Germinal center (tissue), 1 donor: Measurements from ENCODE around the gene FGGY.
A peak's percentile ranks its signal among the peaks of the same experiment; 100 is the strongest.
"Not testable (repeated sequence)": the region's sequence is repeated elsewhere in the genome, so short reads cannot be mapped to it uniquely, and the experiment has no call there.

Source experiments
- DNase-seq: peaks from one replicate; pipeline ENCODE4 v3.0.0; 2012; ENCODE audit warnings: mixed read lengths, low spot score

Gene FGGY

DNA sequence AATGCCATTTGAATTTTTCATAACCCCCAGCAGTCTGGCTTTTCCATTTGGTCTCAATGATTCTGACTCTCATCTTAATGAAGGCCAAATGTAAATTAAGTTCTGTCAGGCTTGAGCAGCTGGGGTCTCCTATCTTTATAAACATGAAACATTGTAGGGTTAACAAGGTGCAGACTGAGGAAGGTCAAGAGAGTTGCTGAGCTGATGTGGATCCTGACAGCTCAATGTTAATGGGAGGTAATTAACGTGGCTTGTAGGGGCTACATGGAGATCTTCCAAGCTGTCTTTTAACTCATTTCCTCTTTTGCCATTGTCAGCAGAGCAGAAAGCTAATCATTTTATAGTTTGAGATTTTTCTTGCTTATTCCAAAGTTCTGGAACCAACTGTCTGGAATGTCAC, 55.2 kb downstream of the FGGY start:
- no peak for DNase-seq

DNA sequence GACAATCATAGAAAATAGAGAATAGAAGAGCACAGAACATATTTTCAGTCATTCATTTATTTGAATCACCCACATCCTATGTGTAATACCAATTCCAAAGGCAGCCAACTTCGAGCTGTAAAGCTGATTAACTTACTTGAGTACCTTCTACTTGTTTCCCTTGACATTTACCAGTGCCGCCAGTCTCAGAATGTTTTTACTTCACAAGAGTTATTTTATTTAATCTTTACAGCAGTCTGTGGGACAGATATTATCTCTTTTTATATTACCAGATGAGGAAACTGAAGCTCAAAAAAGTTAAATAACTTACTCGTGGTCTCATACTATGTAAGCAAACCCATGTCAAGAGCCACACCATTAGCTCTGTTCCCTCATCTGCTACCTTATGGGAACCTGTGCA, 56.6 kb downstream of the FGGY start:
- no peak for DNase-seq

DNA sequence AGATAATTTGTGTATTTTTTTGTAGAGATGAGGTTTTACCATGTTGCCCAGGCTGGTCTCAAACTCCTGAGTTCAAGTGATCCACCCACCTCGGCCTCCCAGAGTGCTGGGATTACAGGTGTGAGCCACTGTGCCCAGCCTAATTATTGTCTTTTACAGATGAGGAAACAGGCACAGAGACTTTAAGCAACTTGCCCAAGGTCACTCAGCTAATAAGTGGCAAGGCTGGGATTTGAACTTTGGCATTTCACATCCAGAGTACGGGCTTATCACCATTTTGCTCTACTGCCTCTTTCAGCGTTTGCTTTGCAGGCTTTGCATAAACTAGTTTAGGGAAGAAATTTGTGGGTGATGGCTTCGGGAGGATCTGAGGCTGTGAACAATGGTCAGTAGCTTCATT, 57.3 kb downstream of the FGGY start:
- not testable (repeated sequence) for DNase-seq

DNA sequence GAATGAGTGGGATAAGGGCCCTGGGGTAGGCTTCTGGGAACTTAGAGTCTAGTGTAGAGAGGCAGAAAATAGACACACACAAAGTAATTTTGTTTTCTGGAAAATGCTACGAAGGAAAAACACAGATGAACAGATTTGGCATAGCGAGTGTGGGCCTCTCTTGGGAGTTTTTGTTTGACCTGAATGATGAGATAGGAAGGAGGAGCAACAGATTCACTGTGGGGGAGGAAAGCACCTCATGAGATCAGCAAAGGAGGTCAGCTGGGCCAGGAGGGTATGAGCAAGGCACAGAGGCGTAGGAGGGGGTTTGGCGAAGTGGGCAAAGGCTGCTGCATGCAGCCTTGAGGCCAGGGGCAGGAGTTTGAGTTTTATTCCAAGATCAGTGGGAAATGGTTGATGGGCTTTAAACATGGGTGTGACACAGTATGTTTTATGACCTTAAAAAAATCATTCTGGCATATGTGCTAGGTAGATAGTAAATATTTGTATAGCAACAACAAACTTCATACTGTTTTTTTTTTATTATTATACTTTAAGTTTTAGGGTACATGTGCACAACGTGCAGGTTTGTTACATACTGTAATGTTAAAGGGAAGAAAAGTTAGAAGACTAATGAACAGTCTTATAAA, 57.9 kb downstream of the FGGY start:
- DNase-seq: peak; percentile 7

DNA sequence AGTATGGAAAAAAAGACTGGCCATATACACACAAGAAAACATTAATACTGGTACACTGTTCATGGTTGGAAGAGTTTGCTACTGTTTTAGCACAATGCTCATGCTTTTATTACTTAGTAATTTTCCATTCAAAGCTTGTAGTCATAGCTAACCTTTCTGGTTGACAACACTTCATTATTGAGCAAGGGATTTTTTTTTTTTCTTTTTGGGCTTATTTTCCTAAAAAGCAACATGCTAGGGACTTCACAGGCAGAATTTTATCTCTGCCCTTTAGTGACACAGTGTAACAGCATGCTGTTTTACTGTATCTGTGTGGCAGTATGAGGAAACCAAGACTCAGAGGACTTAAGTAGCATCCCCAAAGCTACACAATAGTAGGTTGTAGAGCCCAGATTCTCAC, 58.5 kb downstream of the FGGY start:
- DNase-seq: no peak

DNA sequence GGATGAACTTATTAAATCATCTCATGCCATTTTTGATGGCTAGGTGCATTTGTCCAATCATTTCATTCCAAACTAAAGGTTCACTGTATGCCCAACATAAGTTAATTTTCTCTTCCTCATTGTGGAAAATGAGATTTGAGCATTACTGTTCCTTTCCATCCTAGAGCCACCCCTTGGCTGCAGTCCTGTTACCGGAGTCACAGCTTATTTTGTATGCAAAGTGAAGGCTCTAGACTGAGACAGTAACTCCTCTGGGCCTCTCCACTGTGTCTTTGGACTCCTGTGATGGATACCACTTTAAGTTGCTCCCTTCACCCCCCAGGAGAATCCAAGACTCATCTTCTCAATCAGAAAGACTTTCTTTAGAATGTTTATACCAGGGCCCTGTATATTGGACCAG, 59.7 kb downstream of the FGGY start:
- no peak for DNase-seq

DNA sequence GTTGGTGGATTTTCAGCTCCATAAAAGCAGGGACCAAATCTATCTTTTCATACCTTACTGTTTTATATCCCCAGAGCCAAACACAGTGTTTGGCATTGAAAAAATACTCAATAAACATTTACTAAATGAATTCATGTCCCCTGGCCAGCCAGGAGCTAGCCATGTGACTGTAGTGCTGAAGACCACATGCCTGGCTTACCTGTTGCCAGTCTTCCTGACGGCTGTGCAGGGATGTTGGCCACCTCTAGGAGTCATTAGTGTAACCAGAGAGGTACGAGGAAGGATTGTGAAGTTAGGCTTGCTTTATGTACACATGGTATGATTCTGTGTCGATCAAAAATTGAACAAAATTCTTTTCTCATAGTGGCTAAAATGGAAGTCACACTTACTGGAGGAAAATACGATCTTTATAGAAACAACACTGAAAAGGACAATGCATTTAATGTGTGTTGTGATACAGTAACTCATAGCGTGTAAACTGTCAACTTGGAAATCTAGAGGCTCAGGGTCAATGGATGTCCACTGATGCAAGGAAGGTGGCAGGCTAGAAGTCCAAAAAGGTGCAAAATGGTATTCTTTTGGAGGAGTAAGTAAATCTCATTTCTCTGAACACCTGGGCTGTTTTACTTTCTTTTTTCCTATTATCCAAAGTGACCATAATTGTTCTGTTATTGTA, 60.9 kb downstream of the FGGY start:
- no peak for DNase-seq

DNA sequence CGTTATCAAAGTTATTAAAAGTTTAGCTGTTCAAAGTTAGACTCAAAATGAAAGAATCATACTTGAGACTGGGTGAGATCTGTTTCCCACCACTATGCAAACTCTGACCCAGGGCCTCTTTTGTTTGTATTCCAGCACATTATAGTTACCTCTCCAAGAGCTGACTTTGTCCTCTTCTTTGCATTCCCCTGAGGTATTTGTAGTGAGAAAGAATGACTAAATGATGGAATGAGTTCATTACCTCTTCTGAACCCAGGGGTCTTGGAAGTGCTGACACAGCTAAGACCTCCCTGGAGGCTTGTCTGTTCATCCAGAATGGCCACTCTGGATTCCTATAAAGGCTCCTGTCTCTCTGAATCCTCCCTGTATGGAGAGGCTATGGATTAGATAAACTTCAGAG, 62.4 kb downstream of the FGGY start:
- no peak for DNase-seq

DNA sequence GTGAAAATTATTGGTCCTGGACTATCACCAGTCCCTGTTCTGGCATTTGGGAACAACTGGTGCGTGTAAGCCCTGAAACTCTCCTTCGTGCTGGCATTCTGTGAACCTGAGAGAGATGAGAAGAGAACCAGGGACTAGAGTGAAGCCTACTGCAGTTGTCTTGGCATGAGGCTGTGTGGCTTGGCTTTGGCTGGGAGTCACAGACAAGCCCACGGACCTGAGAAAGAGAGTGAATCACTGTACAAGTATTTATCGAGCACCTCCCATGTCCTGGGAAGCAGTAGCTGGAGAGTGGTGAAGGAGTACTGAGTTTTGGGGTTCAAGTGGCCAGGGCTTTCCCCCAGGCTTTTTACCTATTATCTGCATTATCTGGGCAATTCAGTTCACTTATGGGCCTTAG, 63.3 kb downstream of the FGGY start:
- DNase-seq: no peak

DNA sequence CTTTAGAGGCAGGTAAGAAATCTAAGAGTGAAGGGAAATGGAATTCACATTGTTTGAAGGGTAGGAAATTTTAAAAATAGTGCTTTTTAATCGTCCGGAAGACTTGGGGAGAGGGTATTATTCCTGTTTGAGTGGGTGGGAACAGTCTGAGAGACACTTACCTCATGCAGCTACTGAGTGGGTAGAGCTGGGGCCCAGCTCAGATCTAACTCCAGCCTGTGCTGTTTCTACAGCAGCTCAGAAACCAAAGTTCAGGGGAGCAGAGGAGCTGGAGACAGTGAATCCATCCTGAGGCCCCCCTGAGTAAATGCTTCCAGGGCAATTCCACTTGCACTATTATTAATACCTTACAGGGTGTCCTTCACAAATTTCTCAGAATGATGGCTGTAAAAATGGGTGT, 63.8 kb downstream of the FGGY start:
- no peak for DNase-seq

DNA sequence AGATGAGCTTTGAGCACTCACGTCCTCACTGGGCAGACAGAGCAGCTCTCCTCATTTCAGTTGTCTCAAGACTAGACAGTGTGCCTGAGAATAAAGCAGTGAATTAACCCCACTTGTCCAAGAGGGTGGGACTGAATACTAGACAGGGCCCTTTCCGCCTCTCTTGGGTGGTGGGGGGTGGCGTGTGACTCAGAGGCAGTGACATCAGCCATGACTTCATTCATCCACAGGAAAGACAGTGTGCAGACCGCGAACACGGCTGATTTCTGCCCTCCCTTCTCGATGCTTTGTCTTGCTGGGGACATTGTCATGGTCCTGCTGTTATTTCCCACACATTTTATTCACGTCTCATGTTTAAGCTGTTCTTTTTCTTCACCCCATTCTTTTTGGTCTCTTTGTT, 64.9 kb downstream of the FGGY start:
- DNase-seq: no peak

DNA sequence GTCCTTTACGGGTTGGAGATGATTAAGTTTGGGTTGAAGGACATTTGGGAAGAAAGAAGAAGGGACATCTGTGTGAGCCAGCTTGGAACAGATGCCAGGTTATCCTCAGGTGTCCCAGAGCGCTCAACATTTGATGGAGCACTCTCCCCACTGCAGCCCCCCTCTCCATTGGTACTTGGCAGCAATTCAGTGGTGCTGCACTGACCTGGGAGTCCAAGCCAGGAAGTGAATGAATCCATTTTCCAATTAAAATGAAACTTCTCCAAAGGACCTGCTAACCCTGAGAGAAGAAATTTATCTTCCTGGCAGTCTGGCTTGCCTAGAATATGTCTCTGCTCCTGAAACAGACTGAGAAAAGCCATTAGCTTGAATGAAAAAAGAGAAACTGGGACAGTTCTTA, 67.1 kb downstream of the FGGY start:
- no peak for DNase-seq

DNA sequence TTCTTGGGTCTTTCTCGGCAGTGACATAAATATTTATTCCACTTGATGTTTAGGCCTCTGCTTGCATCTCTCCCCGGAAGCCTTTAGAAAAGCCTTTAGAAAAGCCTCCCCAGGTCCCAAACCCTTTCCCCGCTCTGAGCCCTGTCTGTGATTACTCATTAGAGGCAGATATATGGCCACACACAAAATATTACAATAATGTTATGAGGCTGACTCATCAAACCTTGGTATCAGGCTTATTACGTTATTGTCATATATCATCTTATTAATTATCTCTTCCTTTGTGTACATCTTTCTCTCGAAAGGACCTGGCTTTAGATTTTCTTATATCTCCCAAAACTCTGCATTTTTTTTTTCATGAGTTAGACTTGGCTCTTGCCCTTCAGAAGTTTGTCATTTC, 69.5 kb downstream of the FGGY start:
- DNase-seq: no peak

DNA sequence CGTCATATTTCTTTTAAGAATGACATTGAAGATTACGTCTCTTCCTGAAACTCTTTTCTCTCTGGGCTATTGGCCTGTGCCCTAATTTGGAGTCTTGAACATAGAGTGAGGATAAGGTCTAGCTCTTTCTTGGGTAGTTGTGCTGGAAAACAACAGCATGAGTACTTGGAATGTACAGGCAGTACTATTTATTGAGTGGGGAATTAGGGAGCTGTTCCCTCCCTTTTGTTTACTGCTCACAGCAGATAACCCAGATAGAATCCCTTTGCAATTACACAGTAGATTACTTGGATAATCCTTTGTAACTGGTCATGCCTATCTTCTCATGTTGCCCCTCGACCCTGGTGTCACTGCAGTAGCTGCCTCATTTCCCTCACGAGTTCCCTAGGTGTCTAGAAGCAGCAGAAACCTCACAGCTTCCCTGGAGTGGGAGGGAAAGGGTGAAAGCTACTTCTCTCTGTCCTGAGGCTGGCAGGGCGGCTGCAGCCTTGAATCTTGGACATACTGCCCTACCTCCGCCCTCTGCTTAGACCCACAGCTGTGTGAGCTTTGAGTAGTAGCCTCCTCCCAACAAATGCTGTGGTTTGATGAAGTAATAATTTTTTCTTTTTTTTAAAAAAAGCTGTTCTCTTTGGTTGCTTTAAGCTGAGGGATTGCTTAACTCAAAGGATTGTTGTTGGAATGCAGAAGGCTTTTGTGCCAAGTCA, 70.6 kb downstream of the FGGY start:
- no peak for DNase-seq

DNA sequence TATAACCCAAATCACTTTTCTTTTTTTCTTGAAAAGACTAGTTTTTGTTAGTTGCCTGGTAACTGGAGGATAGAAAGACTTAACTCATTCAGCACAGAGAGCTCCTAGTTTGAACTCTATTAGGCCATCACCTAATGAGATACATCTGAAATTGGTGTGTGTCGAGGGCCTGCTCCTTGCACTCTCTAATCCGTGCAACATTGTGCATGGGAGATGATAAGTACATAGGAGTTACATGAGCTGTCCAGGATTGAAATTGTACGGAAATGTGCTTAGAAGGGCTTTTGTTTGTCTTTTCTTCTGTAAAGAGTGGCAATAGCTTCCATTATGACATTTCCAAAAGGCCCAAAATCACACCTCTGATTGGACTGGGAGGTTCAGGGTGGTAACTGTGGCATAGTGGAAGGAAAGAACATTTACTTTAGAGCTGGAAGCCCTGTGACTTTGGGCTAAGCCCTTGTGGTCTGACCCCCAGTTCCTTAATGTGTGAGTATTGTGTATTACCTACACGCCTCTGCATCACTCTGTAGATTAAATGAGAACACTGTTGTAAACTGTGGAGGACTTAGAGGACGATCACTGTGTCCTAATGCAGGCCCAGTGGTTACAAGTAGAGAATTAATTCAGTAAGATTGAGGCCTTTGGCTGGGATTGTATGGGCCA, 71.2 kb downstream of the FGGY start:
- DNase-seq: no peak

DNA sequence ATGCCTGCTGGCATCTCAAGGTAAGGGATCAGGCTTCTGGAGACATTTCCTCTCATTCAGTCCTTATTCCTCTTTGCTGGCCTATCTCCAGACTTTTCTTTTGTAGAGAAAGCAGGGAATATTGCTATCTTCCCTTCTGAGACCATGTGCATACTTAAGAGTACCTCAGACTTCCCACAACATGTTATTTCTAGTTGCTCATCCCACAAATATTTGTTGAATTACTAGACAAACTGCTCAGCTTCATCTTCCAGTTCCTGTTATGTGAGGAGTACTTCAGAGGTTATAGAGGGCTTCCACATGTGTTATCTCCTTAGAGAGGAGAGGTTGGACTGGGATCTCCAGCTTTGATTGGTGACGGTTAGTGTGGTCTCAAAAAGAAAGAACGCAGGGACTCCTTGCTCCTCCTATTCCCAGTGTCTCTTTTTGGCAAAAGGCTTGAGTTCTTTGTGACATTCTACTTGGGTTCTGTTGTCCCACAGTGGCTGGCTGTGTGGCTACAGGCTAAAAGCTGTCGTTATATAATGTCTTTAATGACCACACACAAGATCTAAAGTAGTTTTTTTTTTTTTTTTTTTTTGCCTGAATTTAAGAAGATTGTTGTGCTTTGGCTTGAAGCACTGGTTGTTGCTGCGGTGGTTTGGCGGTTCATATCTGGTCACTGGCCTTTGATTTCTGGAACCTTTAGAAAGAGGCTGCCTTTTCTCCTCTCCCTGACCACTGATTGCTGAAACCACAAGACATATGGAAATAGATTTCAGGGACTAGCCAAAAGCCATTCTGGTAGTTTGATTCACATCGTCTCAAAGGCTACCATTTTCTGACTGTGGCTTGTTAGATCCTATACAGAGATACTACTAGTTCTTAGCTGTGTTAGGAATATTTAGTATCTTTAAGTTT, 78.7 kb downstream of the FGGY start:
- no peak for DNase-seq

DNA sequence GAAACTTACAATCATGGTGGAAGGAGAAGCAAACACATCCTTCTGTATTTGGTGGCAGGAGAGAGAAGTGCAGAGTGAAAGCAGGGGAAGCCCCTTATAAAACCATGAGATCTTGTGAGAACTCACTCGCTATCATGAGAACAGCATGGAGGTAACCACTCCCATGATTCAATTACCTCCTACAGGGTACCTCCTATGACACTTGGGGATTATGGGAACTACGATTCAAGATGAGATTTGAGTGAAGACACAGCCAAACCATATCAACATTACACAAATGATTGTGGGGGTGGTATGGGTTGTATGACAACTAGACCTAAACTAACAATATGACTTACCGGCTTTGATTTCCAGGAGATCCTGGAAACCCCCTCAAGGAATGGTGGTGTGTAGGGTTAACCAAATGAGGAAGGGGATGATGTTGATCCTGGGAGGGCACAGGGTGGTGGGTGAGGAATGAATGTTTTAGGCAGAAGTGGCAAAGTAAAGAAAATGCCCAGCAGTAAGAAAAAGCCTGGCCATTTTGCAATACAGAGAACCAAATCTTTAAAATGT, 80.5 kb downstream of the FGGY start:
- no peak for DNase-seq

DNA sequence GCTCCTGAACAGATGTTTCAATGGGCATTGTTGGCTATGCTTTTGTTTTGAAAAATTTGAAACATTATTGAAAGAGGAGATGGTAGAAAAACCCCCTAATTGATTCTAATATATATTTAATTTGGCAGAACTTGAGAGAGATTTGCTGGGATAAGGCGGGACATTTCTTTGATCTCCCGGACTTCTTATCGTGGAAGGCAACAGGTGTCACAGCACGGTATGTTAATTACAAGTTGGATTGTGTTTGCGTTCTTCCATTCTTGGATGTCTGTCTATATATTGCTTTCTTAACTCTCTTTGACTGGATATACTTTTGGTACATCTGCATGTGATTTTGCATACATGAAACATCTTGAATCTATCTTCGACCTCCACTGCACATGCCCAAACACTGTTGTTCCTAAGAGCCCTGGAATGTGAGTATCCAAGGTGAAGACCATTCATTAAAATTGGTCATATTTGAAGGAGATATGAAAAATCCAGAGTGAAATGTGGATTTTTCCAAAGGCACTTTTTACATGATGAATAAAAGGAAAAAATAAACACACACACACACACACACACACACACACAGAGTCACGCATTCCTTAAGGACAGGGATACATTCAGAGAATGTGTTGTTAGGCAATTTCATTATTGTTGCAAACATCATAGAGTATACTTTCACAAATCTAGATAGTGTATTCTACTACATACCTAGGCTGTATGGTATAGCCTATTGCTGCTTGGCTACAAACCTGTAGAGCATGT, 81.9 kb downstream of the FGGY start:
- DNase-seq: no peak

DNA sequence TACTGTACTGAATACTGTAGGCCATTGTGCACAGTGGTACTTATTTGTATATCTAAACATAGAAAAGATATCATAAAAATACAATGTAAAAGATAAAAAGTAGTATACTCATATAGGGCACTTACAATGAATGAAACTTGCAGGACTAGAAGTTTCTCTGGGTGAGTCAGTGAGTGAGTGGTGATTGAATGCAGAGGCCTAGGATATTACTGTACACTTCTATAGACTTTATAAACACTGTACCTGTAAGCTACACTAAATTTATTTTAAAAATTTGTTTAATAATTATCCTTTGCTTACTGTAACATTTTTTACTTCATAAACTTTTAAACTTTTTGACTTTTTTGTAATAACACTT, 82.5 kb downstream of the FGGY start:
- no peak for DNase-seq

DNA sequence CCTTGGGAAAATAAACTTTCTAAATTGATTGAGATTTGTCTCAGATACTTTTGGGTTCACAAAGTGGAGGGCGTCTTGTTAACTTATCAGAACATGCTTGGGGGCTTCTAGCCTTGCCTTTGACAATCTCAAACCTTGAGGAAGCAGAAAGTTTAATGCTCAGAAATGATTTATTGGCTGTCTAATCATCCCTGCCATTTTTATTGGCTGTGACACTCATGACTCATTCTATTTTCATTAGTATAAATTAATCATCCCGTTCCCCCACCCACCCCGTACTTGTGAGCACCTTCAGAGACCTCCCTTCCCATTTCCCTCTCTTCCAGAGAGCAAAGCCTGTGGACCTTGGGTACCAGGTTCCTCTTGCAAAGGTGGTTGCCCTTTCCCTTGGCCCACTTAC, 87.1 kb downstream of the FGGY start:
- DNase-seq: no peak

DNA sequence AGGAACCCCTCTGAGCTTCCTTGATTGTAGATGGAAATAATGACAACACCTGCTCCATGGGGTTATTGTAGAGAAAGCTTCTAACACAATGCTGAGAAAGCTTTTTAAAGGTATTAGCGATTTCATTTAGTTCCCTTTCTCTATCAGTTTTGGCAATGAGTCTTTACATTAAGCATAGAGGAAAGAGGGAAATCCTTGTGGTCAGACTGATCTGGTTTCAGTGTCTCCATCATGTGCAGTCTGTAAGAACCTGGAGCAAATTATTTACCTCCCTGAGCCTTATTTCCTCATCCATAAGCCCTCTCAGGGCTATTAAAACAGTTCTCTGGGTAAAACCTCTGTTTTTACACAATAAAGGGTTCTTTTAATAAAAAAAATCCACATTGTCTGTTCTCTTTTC, 87.5 kb downstream of the FGGY start:
- DNase-seq: no peak
